HG02973 (cell line): ENCODE results near the gene SPATA45.
"Not testable (repeated sequence)": the region's sequence is repeated elsewhere in the genome, so short reads cannot be mapped to it uniquely, and the experiment has no call there.

ENCODE experiments used
- ATAC-seq: cut with Tn5 transposase; IDR thresholded peaks from one replicate; pipeline ENCODE4 v1.9.1; 2021; ENCODE audit warnings: moderate library complexity; ENCODE audit not compliant: unreplicated experiment

Gene SPATA45

DNA sequence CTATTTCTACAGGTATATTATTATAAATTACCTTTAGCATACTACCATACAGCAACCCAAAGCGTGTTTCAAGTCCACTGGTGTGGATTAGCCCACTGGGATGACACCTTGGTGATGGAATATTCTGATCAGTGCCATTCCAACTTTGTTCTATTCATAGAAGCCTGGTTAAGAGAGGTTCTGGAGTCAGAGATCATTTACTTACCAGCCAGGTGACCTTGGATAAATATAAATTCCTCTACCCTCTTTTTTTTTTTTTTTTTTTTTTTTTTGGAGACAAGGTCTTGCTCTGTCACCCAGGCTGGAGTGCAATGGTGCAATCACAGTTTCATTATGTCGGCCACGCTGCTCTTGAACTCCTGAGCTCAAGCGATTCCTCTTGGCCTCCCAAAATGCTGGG is at the start of gene SPATA45:
SPATA45 (minus strand) TSS at position 101 of the 400 bp plus-strand sequence. CDS start 11,500 bp downstream, outside the sequence.
- ATAC-seq = no peak

DNA sequence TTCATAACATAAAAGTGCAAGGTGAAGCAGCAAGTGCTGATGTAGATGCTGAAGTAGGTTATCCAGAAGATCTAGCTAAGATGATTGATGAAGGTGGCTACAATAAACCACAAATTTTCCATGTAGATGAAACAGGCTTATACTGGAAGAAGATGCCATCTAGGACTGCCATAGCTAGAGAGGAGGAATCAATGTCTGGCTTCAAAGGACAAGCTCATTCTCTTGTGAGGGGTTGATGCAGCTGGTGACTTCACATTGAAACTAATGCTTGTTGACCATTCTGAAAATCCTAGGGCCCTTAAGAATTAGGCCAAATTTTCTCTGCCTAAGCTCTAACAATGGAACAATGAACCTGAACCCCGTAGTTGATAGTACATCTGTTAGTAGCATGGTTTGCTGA is 44.7 kb upstream of the SPATA45 start:
- ATAC-seq = no peak

DNA sequence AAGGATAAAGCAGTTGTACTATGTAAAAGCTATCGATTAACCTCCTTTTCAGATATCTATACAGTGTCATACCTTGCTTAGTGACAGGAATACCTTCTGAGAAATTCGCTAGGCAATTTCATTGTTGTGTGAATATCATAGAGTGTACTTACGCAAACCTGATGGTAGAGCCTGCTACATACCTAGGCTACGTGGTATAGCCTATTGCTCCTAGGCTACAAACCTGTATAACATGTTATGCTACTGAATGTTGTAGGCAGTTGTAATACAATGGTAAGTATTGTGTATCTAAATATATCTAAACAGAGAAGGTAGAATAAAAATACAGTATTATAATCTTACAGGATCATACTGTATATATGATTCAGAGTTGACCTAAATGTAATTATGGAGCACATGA is 37.1 kb upstream of the SPATA45 start:
- ATAC-seq = no peak

DNA sequence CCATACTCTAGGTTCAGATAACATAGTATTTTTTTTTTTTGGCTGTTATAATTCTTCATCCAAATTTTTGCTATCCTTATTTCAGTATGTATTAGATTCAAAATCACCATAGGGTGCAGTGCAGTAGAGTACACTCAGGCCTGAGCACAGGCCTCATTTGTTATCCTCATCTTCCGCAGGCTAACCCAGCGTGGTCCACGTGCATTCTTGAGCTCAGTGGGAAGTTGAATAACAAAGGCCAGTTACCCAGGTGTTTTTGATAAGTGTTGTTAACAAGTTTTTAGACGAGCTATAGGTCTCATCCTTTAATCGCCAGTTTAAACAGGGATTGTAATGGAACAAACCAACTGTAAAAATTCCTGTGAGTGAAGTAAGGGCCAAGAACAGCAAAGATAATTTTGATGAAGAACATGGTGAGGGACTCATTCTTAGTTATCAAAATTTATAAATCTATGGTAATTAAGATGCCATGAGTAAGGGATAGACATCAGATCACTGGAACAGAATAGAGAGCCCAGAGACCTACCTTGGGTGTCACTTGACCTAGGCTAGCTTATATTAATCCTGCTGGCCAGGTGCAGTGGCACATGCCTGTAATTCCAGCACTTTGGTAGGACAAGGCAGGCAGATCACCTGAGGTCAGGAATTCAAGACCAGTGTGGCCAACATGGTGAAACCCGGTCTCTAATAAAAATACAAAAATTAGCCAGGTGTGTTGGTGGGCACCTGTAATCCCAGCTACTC is 32.7 kb upstream of the SPATA45 start:
- ATAC-seq = no peak

- ATAC-seq = no peak
These were observed 31.0 kb upstream of the SPATA45 start for GRCh38 chr1:212878418-212878817.

GRCh38 chr1:212873518-212873917 is 26.1 kb upstream of the SPATA45 start:
- ATAC-seq = peak; percentile 78

GRCh38 chr1:212871976-212872375 is 24.5 kb upstream of the SPATA45 start:
- no peak for ATAC-seq

DNA sequence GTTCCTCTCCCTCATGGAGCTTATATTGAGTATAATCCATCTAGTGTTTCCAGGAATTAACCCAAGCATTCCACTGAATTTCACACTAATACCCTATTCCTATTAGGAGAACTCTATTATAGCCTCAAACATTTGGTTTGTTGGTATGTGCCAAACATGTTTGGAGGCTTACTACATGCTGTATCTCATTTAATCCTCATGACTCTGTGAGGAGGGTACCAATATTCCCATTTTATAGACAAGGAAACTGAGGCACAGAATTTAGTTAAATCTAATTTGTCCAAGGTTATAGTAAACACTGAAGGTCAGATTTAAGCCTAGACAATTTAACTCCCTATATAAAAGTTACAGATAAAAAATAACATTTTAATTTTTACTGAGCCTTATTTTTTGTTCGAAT is 19.7 kb upstream of the SPATA45 start:
- ATAC-seq = no peak

- ATAC-seq = no peak
These were observed 16.8 kb upstream of the SPATA45 start for GRCh38 chr1:212864201-212864600.

DNA sequence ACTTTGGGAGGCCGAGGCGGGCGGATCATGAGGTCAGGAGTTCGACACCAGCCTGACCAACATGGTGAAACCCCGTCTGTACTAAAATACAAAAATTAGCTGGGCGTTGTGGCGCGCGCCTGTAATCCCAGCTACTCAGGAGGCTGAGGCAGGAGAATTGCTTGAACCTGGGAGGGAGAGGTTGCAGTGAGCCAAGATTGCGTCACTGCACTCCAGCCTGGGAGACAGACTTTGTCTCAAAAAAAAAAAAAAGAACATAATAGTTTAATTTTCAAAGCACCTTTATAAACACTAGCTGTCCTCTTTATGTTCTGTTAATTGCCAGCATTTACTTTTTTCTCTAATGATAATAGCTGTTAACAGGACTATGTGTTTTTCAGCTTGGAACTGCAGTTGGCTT is 15.9 kb upstream of the SPATA45 start:
- ATAC-seq = not testable (repeated sequence)

- ATAC-seq = no peak
These were observed 14.8 kb upstream of the SPATA45 start for GRCh38 chr1:212862111-212862690.

DNA sequence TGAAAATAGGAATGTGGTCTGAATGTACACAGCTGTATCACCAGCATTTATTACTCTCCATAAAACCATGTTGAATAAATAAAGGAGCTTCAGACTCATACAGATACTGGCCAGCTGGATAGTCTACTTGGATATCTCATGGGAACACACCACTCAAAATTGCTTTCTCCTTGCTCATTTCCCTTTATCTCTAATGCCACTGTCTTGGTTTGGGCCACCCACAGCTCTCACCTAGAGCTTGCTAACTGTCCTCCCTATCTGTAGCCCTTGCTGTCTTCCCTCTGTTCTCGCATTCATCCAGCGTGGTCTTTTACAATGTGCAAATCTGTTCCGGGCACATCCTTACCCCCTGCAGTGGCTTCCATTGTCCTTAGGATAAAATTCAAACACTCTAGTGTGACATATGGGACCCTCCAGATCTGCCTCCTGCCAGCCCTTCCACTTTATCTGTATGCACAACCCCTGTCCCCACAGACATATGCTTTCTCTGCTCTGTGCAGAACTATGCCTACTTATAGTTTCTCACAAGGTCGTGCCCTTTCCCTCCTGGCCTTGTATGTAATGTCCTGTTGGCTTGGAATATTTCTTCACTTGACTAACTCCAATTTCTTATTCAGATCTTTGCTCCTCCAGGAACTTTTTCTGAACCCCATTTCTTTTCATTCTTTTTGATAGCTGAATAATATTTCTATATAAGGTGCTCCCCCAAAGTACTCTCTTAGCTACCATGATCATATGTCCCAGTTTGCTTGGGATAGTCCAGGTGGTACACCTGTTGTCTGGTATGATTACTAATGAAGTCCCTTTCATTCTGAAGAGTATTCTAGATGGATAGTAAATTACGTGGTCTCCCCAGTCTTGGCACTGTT is 13.5 kb upstream of the SPATA45 start:
- no peak for ATAC-seq

GRCh38 chr1:212858461-212859265 is 11.2 kb upstream of the SPATA45 start:
- ATAC-seq = peak; percentile 12

- ATAC-seq = peak; percentile 96
These were observed 10.6 kb upstream of the SPATA45 start, which contains the start of gene FLVCR1 for GRCh38 chr1:212857992-212858460. Gene FLVCR1 (plus strand): TSS chr1:212858275. CDS start chr1:212858453, 178 bp downstream.

DNA sequence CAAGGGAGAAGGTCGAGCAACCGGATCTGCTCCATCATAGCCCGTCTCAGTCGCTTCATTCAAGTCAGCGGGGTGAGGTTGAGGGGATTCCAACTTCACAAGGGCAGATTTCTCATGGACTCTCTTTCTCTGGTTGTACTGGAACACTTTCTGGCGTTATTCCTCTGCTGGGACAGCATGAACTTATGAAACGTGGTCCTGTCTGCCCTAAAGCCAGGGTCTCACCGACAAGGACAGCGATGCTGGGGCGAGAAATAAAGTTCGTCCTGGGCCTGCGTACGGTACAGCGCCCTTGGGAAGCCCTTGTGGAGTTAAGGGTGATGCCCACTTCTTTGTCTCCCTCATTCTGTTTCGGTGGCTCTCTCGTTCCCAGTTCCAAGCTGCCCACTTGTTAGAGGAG is 9.3 kb upstream of the SPATA45 start:
- no peak for ATAC-seq

DNA sequence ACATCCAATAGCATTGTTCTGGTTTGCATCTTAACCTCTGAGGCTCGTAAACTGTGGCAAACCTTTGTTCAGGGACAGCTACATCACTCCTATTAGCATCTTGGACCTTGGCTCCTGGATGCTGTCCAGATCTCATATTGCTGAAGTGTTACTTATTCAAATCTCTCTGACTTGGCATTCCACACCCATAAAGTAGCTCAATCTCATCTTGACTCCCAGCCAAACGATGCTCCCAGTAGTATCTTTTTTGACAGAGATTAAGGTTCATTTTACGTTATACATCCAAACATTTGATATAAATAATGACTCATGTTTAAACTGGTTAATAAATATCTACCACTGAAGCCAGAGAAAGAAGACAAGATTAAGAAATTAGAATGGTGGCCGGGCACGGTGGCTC is 6.2 kb upstream of the SPATA45 start:
- ATAC-seq = no peak

DNA sequence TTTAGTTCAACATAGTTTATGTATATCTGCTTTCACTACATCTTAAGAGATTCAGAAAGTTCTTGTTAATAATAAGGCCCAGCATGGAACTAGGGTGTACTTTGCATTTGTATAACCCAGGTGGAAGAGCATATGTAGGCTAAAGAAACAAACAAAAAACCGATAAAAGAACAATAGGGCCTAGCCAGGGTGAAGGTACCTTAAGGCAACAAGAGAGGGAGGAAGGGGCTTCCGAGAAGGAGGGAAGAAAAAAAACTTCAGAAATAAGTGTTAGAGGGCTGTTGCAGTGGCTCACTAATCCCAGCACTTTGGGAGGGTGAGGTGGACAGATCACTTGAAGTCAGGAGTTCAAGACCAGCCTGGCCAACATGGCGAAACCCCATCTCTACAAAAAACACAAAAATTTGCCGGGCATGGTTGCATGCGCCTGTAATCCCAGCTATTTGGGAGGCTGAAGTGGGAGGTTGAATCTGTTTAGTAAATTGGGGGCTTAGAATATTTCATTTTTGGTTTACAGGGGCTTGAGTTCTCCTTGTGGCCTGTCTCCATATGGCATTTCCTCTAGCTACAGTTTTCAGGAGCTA is 4.7 kb upstream of the SPATA45 start:
- ATAC-seq = no peak

GRCh38 chr1:212844521-212844920 is 2.9 kb downstream of the SPATA45 start:
- not testable (repeated sequence) for ATAC-seq

DNA sequence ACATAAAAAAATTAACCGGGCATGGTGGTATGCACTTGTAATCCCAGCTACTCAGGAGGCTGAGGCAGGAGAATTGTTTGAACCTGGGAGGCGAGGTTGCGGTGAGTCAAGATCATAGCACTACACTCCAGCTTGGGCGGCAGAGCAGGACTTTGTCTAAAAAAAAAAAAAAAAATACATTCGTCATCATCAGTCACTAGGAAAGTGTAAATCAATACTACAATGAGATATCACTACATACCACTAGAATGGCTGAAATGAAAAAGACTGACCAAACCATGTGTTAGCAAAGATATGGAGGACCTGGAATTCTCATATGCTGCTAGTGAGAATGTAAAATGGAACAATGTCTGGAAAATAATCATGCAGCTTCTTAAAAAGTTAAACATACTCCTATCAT is 9.3 kb downstream of the SPATA45 start:
- no peak for ATAC-seq
